Activated naive CD8-positive, alpha-beta T cell treated with anti-CD3 and anti-CD28 coated beads, Interleukin-2, amount 10 ng/mL, durations not matched to agents 7 days and 5 days (primary cell): ENCODE results near the gene DNAH10. TPM values are rescaled to one million over a fixed set of nuclear protein-coding genes. Genes with fewer than 3 reads are reported as not detected.

ENCODE experiments used
- ATAC-seq: fragments of 150-1000 bp; cut with Tn5 transposase; one replicate; pipeline ENCODE4 v1.10.0; 2021; ENCODE audit warnings: low read depth, moderate library complexity
- POLR2A ChIA-PET: fragments of 350-600 bp; sonication (Branson Sonifier 250); formaldehyde crosslinking; loops from one replicate; lab custom pipeline; 2021; ENCODE audit warnings: antibody characterized with exemption; lab: Charles Lee
- DNase-seq: peaks from one replicate; pipeline ENCODE4 v3.0.0; 2021
- H3K27ac Mint-ChIP-seq: one replicate; pipeline ENCODE4 v1.8.0; 2022; ENCODE audit warnings: mild to moderate bottlenecking, mixed read lengths
- H3K27me3 Mint-ChIP-seq: one replicate; pipeline ENCODE4 v1.8.0; 2022; ENCODE audit warnings: mild to moderate bottlenecking, moderate library complexity, mixed read lengths
- H3K36me3 Mint-ChIP-seq: one replicate; pipeline ENCODE4 v1.8.0; 2021; ENCODE audit warnings: mild to moderate bottlenecking, mixed read lengths
- H3K4me1 Mint-ChIP-seq: one replicate; pipeline ENCODE4 v1.8.0; 2021; ENCODE audit warnings: mixed read lengths
- H3K4me3 Mint-ChIP-seq: one replicate; pipeline ENCODE4 v1.8.0; 2022; ENCODE audit warnings: mild to moderate bottlenecking, moderate library complexity, mixed read lengths
- H3K9me3 Mint-ChIP-seq: one replicate; pipeline ENCODE4 v1.8.0; 2021; ENCODE audit warnings: mixed read lengths
- total RNA-seq, 2 experiments: library from RNA; stranded (reverse); gene quantifications; one replicate each; pipeline ENCODE4 v1.2.3, GENCODE V29; 2021

Gene DNAH10
- total RNA-seq, 2 experiments from 2014 or later, result 0.28 to 0.34 TPM

- ATAC-seq, result no peak
- peaks cover 2% of the 10 kb centered on the region for H3K36me3 Mint-ChIP-seq
- H3K27ac Mint-ChIP-seq, result no peak overlapping the region
- POLR2A ChIA-PET, result no interaction called here
- DNase-seq, result no peak
- no peak overlapping the region for H3K4me3 Mint-ChIP-seq
- H3K9me3 Mint-ChIP-seq, result peaks cover 9% of the 10 kb centered on the region
- H3K27me3 Mint-ChIP-seq, result peaks cover 5% of the 10 kb centered on the region
- no peaks in the 10 kb centered on the region for H3K4me1 Mint-ChIP-seq
These were observed 53.9 kb downstream of the DNAH10 start for GRCh38 chr12:123815968-123816367.

DNA sequence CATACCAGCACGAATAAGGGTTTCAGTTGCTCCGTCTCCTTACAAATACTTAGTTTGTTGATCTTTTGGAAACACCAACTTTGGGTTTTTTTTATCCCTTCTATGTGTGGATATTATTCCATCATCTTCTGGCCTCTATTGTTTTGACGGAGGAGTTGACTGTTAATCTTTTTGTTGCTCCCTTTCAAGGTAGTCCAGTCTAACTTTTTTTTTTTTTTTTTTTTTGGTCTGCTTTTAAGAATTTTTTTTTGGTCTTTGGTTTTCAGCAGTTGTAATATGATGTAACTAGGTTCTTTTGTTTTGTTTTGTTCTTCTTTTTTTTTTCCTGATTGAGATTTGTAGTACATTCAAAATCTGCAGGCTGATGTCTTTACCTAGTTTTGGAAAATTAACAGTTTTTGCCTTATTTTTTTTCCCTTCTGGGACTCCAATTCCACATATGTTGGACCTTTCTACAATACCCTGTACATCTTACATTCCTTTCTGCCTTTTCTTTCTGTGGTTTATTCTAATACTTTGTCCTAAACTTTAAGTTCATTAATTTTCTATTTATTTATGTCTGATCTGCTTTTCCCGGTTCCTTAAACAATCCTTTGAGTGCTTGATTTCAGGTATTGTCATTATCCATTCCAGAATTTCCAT is 54.9 kb downstream of the DNAH10 start:
- peaks cover 9% of the 10 kb centered on the region for H3K9me3 Mint-ChIP-seq
- H3K27me3 Mint-ChIP-seq, result peaks cover 5% of the 10 kb centered on the region
- POLR2A ChIA-PET, result no interaction called here
- DNase-seq (no peak), ATAC-seq (no peak)
- H3K36me3 Mint-ChIP-seq, result peaks cover 2% of the 10 kb centered on the region
- no peak overlapping the region for H3K27ac Mint-ChIP-seq
- H3K4me1 Mint-ChIP-seq, result no peaks in the 10 kb centered on the region
- no peak overlapping the region for H3K4me3 Mint-ChIP-seq

GRCh38 chr12:123822804-123823203 is 60.7 kb downstream of the DNAH10 start:
- Mint-ChIP-seq H3K4me1 (peaks cover 3% of the 10 kb centered on the region), H3K36me3 (no peaks in the 10 kb centered on the region), H3K27me3 (peaks cover 24% of the 10 kb centered on the region), H3K27ac (no peak overlapping the region), H3K9me3 (no peaks in the 10 kb centered on the region), H3K4me3 (no peak overlapping the region)
- DNase-seq (no peak), ATAC-seq (no peak)
- POLR2A ChIA-PET, result no interaction called here

GRCh38 chr12:123828120-123828519 is 66.0 kb downstream of the DNAH10 start:
- no peaks in the 10 kb centered on the region for H3K9me3 Mint-ChIP-seq
- peaks cover 19% of the 10 kb centered on the region for H3K27me3 Mint-ChIP-seq
- no peak for DNase-seq
- no peak overlapping the region for H3K27ac Mint-ChIP-seq
- ATAC-seq, result no peak
- H3K4me1 Mint-ChIP-seq, result peaks cover 5% of the 10 kb centered on the region
- no peaks in the 10 kb centered on the region for H3K36me3 Mint-ChIP-seq
- POLR2A ChIA-PET, result no interaction called here
- no peak overlapping the region for H3K4me3 Mint-ChIP-seq

- Mint-ChIP-seq H3K4me1 (peaks cover 5% of the 10 kb centered on the region), H3K27ac (no peak overlapping the region), H3K9me3 (no peaks in the 10 kb centered on the region), H3K36me3 (no peaks in the 10 kb centered on the region), H3K4me3 (no peak overlapping the region), H3K27me3 (peaks cover 17% of the 10 kb centered on the region)
- no peak for DNase-seq
- POLR2A ChIA-PET, result no interaction called here
- ATAC-seq, result no peak
These were observed 66.9 kb downstream of the DNAH10 start for GRCh38 chr12:123828854-123829547.

GRCh38 chr12:123829561-123829960 is 67.5 kb downstream of the DNAH10 start:
- peaks cover 5% of the 10 kb centered on the region for H3K4me1 Mint-ChIP-seq
- ATAC-seq (no peak), DNase-seq (no peak)
- H3K9me3 Mint-ChIP-seq, result peaks cover 1% of the 10 kb centered on the region
- peaks cover 17% of the 10 kb centered on the region for H3K27me3 Mint-ChIP-seq
- POLR2A ChIA-PET, result no interaction called here
- H3K27ac Mint-ChIP-seq, result no peak overlapping the region
- peaks cover under 1% of the 10 kb centered on the region for H3K36me3 Mint-ChIP-seq
- H3K4me3 Mint-ChIP-seq, result no peak overlapping the region

GRCh38 chr12:123830675-123831074 is 68.6 kb downstream of the DNAH10 start:
- Mint-ChIP-seq H3K27me3 (peaks cover 15% of the 10 kb centered on the region), H3K36me3 (peaks cover 3% of the 10 kb centered on the region), H3K4me3 (no peak overlapping the region), H3K4me1 (peaks cover 5% of the 10 kb centered on the region), H3K27ac (no peak overlapping the region), H3K9me3 (peaks cover 8% of the 10 kb centered on the region)
- DNase-seq (no peak), ATAC-seq (no peak)
- POLR2A ChIA-PET, result no interaction called here

GRCh38 chr12:123832052-123832451 is 70.0 kb downstream of the DNAH10 start:
- peaks cover 5% of the 10 kb centered on the region for H3K4me1 Mint-ChIP-seq
- no peak overlapping the region for H3K27ac Mint-ChIP-seq
- no peak for DNase-seq
- peaks cover 3% of the 10 kb centered on the region for H3K36me3 Mint-ChIP-seq
- POLR2A ChIA-PET, result no interaction called here
- peaks cover 8% of the 10 kb centered on the region for H3K9me3 Mint-ChIP-seq
- H3K27me3 Mint-ChIP-seq, result peaks cover 5% of the 10 kb centered on the region
- ATAC-seq, result no peak
- no peak overlapping the region for H3K4me3 Mint-ChIP-seq

GRCh38 chr12:123833830-123834229 is 71.7 kb downstream of the DNAH10 start:
- POLR2A ChIA-PET, result no interaction called here
- H3K27me3 Mint-ChIP-seq, result no peaks in the 10 kb centered on the region
- DNase-seq, result no peak

GRCh38 chr12:123834845-123835244 is 72.7 kb downstream of the DNAH10 start:
- ATAC-seq, result no peak
- DNase-seq, result no peak
- peaks cover 8% of the 10 kb centered on the region for H3K9me3 Mint-ChIP-seq
- POLR2A ChIA-PET, result no interaction called here
- H3K4me1 Mint-ChIP-seq, result no peaks in the 10 kb centered on the region
- peaks cover 4% of the 10 kb centered on the region for H3K27me3 Mint-ChIP-seq
- peaks cover 3% of the 10 kb centered on the region for H3K36me3 Mint-ChIP-seq
- H3K4me3 Mint-ChIP-seq, result no peak overlapping the region
- no peak overlapping the region for H3K27ac Mint-ChIP-seq

More at GRCh38 chr12:123833830-123834229, 71.7 kb downstream of the DNAH10 start:
- Mint-ChIP-seq H3K9me3 (peaks cover 8% of the 10 kb centered on the region), H3K36me3 (peaks cover 3% of the 10 kb centered on the region), H3K4me1 (no peaks in the 10 kb centered on the region), H3K4me3 (no peak overlapping the region), H3K27ac (no peak overlapping the region)
- no peak for ATAC-seq

- Mint-ChIP-seq H3K9me3 (peaks cover 8% of the 10 kb centered on the region), H3K36me3 (peaks cover 3% of the 10 kb centered on the region), H3K27ac (no peak overlapping the region), H3K4me3 (no peak overlapping the region), H3K4me1 (no peaks in the 10 kb centered on the region), H3K27me3 (peaks cover 7% of the 10 kb centered on the region)
- ATAC-seq (no peak), DNase-seq (no peak)
- POLR2A ChIA-PET, result no interaction called here
These were observed 74.2 kb downstream of the DNAH10 start for GRCh38 chr12:123836292-123836691.

DNA sequence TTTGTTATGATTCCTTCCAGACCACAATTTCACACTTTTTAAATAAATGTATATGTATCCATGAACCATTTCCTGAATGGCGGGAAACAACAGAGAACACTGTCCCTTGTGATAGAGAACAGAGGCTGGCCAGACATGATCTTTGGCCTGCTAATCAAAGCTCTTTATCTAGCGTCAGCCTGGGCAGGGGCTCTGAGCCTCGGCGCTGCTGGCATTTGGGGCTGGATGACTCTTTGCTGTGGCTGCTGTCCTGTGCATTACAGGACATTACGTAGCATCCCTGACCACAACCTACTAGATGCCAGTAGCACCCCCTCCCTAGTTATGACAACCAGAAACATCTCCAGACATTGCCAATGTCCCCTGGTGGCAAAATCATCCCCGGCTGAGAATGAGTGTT is 77.7 kb downstream of the DNAH10 start:
- Mint-ChIP-seq H3K4me1 (no peaks in the 10 kb centered on the region), H3K36me3 (no peaks in the 10 kb centered on the region), H3K27me3 (peaks cover 7% of the 10 kb centered on the region), H3K9me3 (peaks cover 4% of the 10 kb centered on the region), H3K4me3 (no peak overlapping the region), H3K27ac (no peak overlapping the region)
- DNase-seq (no peak), ATAC-seq (no peak)
- POLR2A ChIA-PET, result no interaction called here

DNA sequence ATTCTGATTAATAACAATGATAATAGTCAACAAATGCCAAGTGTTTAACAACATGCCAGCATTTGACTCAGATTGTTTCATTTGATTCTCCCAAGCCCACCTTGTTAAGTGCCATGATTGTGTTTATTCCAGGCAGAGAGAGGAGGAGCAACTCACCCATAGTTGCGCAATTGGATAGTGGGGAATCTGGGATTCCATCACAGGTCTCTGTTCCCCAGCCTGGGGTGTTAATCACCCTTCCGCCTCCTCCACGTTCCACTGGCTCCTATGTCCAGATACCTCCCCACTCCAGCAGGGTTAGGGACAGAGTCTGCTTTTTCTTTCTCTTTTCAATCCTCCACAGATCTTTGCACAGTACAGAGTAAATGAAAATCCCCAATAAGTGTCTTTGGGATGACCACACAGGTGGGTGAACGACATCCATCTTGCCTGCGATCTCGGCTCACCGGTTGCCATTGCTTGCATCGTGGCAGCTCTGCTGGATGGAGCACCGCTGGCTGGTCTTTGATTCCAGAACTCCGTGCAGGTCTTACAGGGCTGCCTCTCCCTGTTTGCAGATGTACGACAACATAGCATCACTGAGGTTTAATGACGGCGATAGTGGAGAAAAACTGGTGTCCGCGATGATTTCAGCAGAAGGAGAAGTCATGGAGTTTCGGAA is 78.8 kb downstream of the DNAH10 start:
- DNase-seq (no peak), ATAC-seq (no peak)
- Mint-ChIP-seq H3K9me3 (no peaks in the 10 kb centered on the region), H3K27me3 (peaks cover 7% of the 10 kb centered on the region), H3K36me3 (no peaks in the 10 kb centered on the region), H3K27ac (no peak overlapping the region), H3K4me1 (no peaks in the 10 kb centered on the region), H3K4me3 (no peak overlapping the region)
- POLR2A ChIA-PET, result no interaction called here
